Mammary epithelial cell (primary cell): ENCODE data around the gene ASS1.

ENCODE experiments used
- CTCF ChIP-seq, 2 donors: IDR thresholded peaks in 1 of 2; conservative IDR thresholded peaks in 1 of 2; 2 replicates each; pipeline ENCODE4 v1.5.1; 2011 to 2012; ENCODE audit warnings: inconsistent platforms in 2 of 2, low read length in 2 of 2, mild to moderate bottlenecking in 2 of 2, control low read depth in 1 of 2, low read depth in 1 of 2; ENCODE audit not compliant: insufficient read depth in 1 of 2; ENCODE audit errors: extremely low read depth in 1 of 2
- EZH2 ChIP-seq: IDR thresholded peaks from 2 replicates; pipeline ENCODE4 v1.6.1; 2012; ENCODE audit warnings: low read length, inconsistent platforms, borderline replicate concordance

GRCh38 chr9:130396581-130396980 is 48.2 kb upstream of the ASS1 start:
- TF ChIP-seq CTCF (conservative IDR thresholded peaks at IDR 0.05 in 1 of 2, IDR thresholded peaks at IDR 0.05 in 1 of 2; ENCODE audit: extremely low read depth in 1 of 2, insufficient read depth in 1 of 2, low read depth in 1 of 2, low read length in 2 of 2) (no peak), EZH2 (no peak)
